PC-9 (cell line): ENCODE results near the gene DZIP3. TPM values are rescaled to one million over a fixed set of nuclear protein-coding genes. Genes with fewer than 3 reads are reported as not detected.

Experiments used
- BruUV-seq: library from RNA; stranded (reverse); fragments of 400-500 nt; replicated peaks from 2 replicates; lab custom pipeline; 2021; lab: Mats Ljungman, UMichigan
- CTCF ChIA-PET: fragments of 300-600 bp; sonication (Branson Sonifier 250); formaldehyde crosslinking; loops from one replicate; lab custom pipeline; 2022; ENCODE audit warnings: antibody characterized with exemption; lab: Charles Lee
- POLR2A ChIA-PET: fragments of 300-600 bp; sonication (Branson Sonifier 250); formaldehyde crosslinking; loops from one replicate; lab custom pipeline; 2022; ENCODE audit warnings: antibody characterized with exemption; ENCODE audit not compliant: unreplicated experiment; lab: Charles Lee
- DNase-seq, 2 experiments: peaks; one replicate each; pipeline versions ENCODE4 v3.0.0 to v3.0.0-alpha.2; 2015 to 2022; ENCODE audit warnings: mixed read lengths in 1 of 2
- H2AFZ ChIP-seq: fragments of 200-600 bp; sonication (generic); 2 replicates; pipeline ENCODE4 v1.8.1; 2017; ENCODE audit warnings: antibody characterized with exemption
- H3F3A ChIP-seq: fragments of 200-600 bp; sonication (generic); 2 replicates; pipeline ENCODE4 v1.8.1; 2017; ENCODE audit warnings: antibody characterized with exemption, mild to moderate bottlenecking, low read depth; ENCODE audit not compliant: insufficient read depth
- H3K27ac ChIP-seq: fragments of 200-600 bp; sonication (generic); 2 replicates; pipeline ENCODE4 v1.6.1; 2016; ENCODE audit warnings: mixed run types
- H3K27me3 ChIP-seq: fragments of 200-600 bp; sonication (generic); 2 replicates; pipeline ENCODE4 v1.6.1; 2016; ENCODE audit warnings: low read depth, mixed run types; ENCODE audit not compliant: insufficient read depth
- H3K36me3 ChIP-seq: fragments of 200-600 bp; sonication (generic); 2 replicates; pipeline ENCODE4 v1.6.1; 2016; ENCODE audit warnings: low read depth, mixed run types
- H3K4me1 ChIP-seq: fragments of 200-600 bp; sonication (generic); replicated peaks from 2 replicates; pipeline ENCODE4 v1.6.1; 2016; ENCODE audit warnings: mixed run types; ENCODE audit not compliant: insufficient read depth
- H3K4me2 ChIP-seq: fragments of 200-600 bp; sonication (generic); 2 replicates; pipeline ENCODE4 v1.6.1; 2017; ENCODE audit warnings: mixed run types
- H3K4me3 ChIP-seq: fragments of 200-600 bp; sonication (generic); 2 replicates; pipeline ENCODE4 v1.6.1; 2016; ENCODE audit warnings: mixed run types
- H3K79me2 ChIP-seq: fragments of 200-600 bp; sonication (generic); 2 replicates; pipeline ENCODE4 v1.6.1; 2017; ENCODE audit warnings: low read depth, mixed run types
- H3K9me2 ChIP-seq: fragments of 200-600 bp; sonication (generic); 2 replicates; pipeline ENCODE4 v1.8.1; 2017; ENCODE audit warnings: mild to moderate bottlenecking; ENCODE audit not compliant: insufficient read depth
- H3K9me3 ChIP-seq: fragments of 200-600 bp; sonication (generic); 2 replicates; pipeline ENCODE4 v1.8.1; 2016; ENCODE audit warnings: low read depth; ENCODE audit not compliant: insufficient read depth
- H4K20me1 ChIP-seq: fragments of 200-600 bp; sonication (generic); 2 replicates; pipeline ENCODE4 v1.8.1; 2017; ENCODE audit not compliant: insufficient read depth
- CTCF ChIP-seq: fragments of 200-600 bp; sonication (generic); conservative IDR thresholded peaks from 2 replicates; pipeline ENCODE4 v1.6.1; 2017; ENCODE audit warnings: mixed run types, antibody characterized with exemption, mild to moderate bottlenecking, moderate library complexity
- EZH2 ChIP-seq: fragments of 200-600 bp; sonication (generic); IDR thresholded peaks from 2 replicates; pipeline ENCODE4 v1.8.0; 2017; ENCODE audit warnings: antibody characterized with exemption, low read depth
- intact Hi-C: fragments of 100-400 bp; cut with micrococcal nuclease; formaldehyde crosslinking; loops from one replicate; pipeline ENCODE4 v1.10.0; 2022; ENCODE audit not compliant: unreplicated experiment
- total RNA-seq: library from RNA; stranded (reverse); gene quantifications from 2 replicates; pipeline ENCODE4 v1.2.3, GENCODE V29; 2021

The DZIP3 gene
- total RNA-seq, 1 experiment from 2014 or later: 14.5 TPM

DNA sequence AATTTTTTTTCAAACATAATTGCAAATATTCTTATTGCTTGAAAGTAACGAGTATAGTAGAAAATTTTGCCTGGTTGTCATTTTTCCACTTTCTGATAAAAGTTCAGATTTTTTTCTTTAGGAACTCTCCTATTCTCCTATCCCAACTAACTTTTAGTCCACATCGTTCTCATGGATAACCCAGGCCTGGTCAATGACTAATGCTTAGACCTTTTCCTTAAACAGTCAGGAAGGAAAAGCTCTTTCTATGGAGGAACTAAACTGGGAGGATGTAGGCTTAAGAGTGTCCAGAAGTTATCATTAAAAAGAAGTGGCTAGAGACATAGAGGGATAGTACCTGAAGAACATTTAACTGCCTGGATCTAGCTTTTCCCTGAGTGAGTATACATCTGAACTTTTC, 27.0 kb upstream of the DZIP3 start:
- BruUV-seq: no TSS peak
- TF ChIP-seq EZH2 (no peak), CTCF (no peak)
- no peak for DNase-seq
- H2AFZ ChIP-seq: no peak overlapping the region
- H3F3A ChIP-seq: 0 out of 2 replicates have a peak, but pooled peaks cover 4% of the 10 kb centered on the region
- ChIA-PET CTCF (no interaction called here), POLR2A (no interaction called here)
- no peaks in the 10 kb centered on the region for H3K4me1 ChIP-seq
- H3K36me3 ChIP-seq: peaks cover 24% of the 10 kb centered on the region
- no peak overlapping the region for H3K4me3 ChIP-seq
- H3K9me2 ChIP-seq: no peaks in the 10 kb centered on the region
- no peaks in the 10 kb centered on the region for H3K9me3 ChIP-seq
- H3K4me2 ChIP-seq: no peak overlapping the region
- H3K27me3 ChIP-seq: no peaks in the 10 kb centered on the region
- H4K20me1 ChIP-seq: no peaks in the 10 kb centered on the region
- no peak overlapping the region for H3K27ac ChIP-seq
- H3K79me2 ChIP-seq: no peaks in the 10 kb centered on the region
- intact Hi-C loops: no loop called here

- BruUV-seq: no TSS peak
- no peak overlapping the region for H3K4me2 ChIP-seq
- peaks cover 17% of the 10 kb centered on the region for H3K36me3 ChIP-seq
Measured at GRCh38 chr3:108564564-108564963, 25.0 kb upstream of the DZIP3 start.

DNA sequence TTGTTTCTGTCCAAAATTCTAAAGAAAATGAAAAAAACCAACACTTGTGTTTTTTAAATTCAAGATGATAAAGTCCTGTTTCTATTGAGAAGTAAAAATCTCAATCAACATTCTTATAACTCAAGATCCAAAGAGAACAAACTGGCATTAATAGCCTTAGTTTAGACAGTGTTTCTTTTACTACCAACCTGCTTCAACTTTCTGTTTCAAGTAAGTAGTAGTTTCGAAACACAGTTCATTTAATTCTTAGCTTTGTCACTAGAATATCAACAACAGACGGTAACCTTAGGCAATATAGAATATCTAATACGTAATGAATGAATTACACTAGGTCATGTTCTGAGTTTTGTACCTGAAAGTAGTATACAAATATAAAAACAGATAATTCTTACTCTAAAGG, 24.0 kb upstream of the DZIP3 start:
- TF ChIP-seq EZH2 (no peak), CTCF (no peak)
- H3F3A ChIP-seq: 0 out of 2 replicates have a peak, but pooled peaks cover 4% of the 10 kb centered on the region
- no peak overlapping the region for H3K4me3 ChIP-seq
- H4K20me1 ChIP-seq: no peaks in the 10 kb centered on the region
- H2AFZ ChIP-seq: no peak overlapping the region
- DNase-seq: no peak
- no peaks in the 10 kb centered on the region for H3K4me1 ChIP-seq
- H3K4me2 ChIP-seq: no peak overlapping the region
- H3K9me3 ChIP-seq: no peaks in the 10 kb centered on the region
- no TSS peak for BruUV-seq
- CTCF ChIA-PET: no interaction called here
- POLR2A ChIA-PET: no interaction called here
- peaks cover 13% of the 10 kb centered on the region for H3K36me3 ChIP-seq
- H3K27me3 ChIP-seq: no peaks in the 10 kb centered on the region
- intact Hi-C loops: no loop called here
- H3K9me2 ChIP-seq: no peaks in the 10 kb centered on the region
- no peaks in the 10 kb centered on the region for H3K79me2 ChIP-seq
- no peak overlapping the region for H3K27ac ChIP-seq

More at GRCh38 chr3:108564564-108564963, 25.0 kb upstream of the DZIP3 start:
- intact Hi-C loops: no loop called here
- H3K27ac ChIP-seq: no peak overlapping the region
- no peaks in the 10 kb centered on the region for H3K79me2 ChIP-seq
- no peak overlapping the region for H2AFZ ChIP-seq
- no peaks in the 10 kb centered on the region for H3K4me1 ChIP-seq
- no peaks in the 10 kb centered on the region for H4K20me1 ChIP-seq
- H3K4me3 ChIP-seq: no peak overlapping the region
- no peaks in the 10 kb centered on the region for H3K27me3 ChIP-seq
- no peaks in the 10 kb centered on the region for H3K9me2 ChIP-seq
- DNase-seq: no peak
- H3F3A ChIP-seq: 0 out of 2 replicates have a peak, but pooled peaks cover 4% of the 10 kb centered on the region
- H3K9me3 ChIP-seq: no peaks in the 10 kb centered on the region
- CTCF ChIA-PET: no interaction called here
- TF ChIP-seq EZH2: no peak
- no peak for TF ChIP-seq CTCF
- POLR2A ChIA-PET: no interaction called here
